Left ventricle myocardium inferior (tissue), 1 donor: ENCODE results near the gene NKD1. TPM values are rescaled to one million over a fixed set of nuclear protein-coding genes. Genes with fewer than 3 reads are reported as not detected.

Experiments
- DNase-seq: peaks from one replicate; pipeline ENCODE4 v3.0.0-alpha.2; 2020
- H3K27ac ChIP-seq: fragments of 200-600 bp; replicated peaks from 2 replicates; pipeline ENCODE4 v1.8.0; 2021
- H3K27me3 ChIP-seq: fragments of 200-600 bp; 2 replicates; pipeline ENCODE4 v1.8.0; 2021; ENCODE audit warnings: low read depth
- H3K36me3 ChIP-seq: fragments of 200-600 bp; 2 replicates; pipeline ENCODE4 v1.8.0; 2021
- H3K4me1 ChIP-seq: fragments of 200-600 bp; 2 replicates; pipeline ENCODE4 v1.8.0; 2021
- H3K4me3 ChIP-seq: fragments of 200-600 bp; 2 replicates; pipeline ENCODE4 v1.8.0; 2021; ENCODE audit warnings: mild to moderate bottlenecking, moderate library complexity
- H3K9me3 ChIP-seq: fragments of 200-600 bp; replicated peaks from 2 replicates; pipeline ENCODE4 v1.8.0; 2021
- intact Hi-C: fragments of 100-400 bp; cut with micrococcal nuclease; formaldehyde crosslinking; loops from one replicate; pipeline ENCODE4 v1.11.0; 2022
- total RNA-seq: library from RNA; stranded (reverse); fragmentation: NEBNext Ultra II Directional; extraction: Animal tissue kit (Norgen Biotek cat#: 25700); gene quantifications from one replicate; pipeline ENCODE4 v1.2.1, GENCODE V29; 2021
- TF ChIP-seq, protein P1 (sequence below): fragments of 200-600 bp; IDR thresholded peaks from 2 replicates; pipeline ENCODE4 v1.8.0; 2021; ENCODE audit warnings: antibody characterized with exemption, mild to moderate bottlenecking, borderline replicate concordance
- donor health status: DM: no; HTN: yes; CAD: no; lungs with severe emphysema.

Gene NKD1
- total RNA-seq, 1 donor from 2014 or later = 1.5 TPM

DNA sequence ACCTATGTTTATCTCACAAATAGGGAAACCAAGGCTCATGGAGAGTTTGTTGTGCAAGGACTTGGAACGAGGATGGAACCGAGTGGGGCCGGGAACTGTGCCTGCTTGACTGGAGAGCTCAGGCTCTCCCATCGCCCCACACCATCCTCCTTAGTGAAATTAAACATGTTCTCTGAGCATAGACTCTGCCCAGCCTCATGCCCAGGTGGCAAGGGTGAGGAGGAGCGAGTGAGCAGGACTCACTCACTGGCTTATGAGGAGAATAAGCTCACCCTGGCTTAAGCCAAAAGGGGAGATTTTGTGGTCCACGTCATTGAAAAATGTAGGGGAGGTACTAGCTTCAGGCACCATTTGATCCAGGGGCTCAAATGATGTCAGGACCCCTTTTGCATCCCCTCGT, 44.8 kb downstream of the NKD1 start:
- H3K4me3 ChIP-seq = no peak overlapping the region
- no peaks in the 10 kb centered on the region for H3K36me3 ChIP-seq
- no peaks in the 10 kb centered on the region for H3K9me3 ChIP-seq
- TF ChIP-seq, protein P1, sequence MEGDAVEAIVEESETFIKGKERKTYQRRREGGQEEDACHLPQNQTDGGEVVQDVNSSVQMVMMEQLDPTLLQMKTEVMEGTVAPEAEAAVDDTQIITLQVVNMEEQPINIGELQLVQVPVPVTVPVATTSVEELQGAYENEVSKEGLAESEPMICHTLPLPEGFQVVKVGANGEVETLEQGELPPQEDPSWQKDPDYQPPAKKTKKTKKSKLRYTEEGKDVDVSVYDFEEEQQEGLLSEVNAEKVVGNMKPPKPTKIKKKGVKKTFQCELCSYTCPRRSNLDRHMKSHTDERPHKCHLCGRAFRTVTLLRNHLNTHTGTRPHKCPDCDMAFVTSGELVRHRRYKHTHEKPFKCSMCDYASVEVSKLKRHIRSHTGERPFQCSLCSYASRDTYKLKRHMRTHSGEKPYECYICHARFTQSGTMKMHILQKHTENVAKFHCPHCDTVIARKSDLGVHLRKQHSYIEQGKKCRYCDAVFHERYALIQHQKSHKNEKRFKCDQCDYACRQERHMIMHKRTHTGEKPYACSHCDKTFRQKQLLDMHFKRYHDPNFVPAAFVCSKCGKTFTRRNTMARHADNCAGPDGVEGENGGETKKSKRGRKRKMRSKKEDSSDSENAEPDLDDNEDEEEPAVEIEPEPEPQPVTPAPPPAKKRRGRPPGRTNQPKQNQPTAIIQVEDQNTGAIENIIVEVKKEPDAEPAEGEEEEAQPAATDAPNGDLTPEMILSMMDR = no peak
- H3K27ac ChIP-seq = no peak overlapping the region
- H3K4me1 ChIP-seq = peaks cover 20% of the 10 kb centered on the region
- no peaks in the 10 kb centered on the region for H3K27me3 ChIP-seq
- DNase-seq = no peak
- intact Hi-C loops = no loop called here

DNA sequence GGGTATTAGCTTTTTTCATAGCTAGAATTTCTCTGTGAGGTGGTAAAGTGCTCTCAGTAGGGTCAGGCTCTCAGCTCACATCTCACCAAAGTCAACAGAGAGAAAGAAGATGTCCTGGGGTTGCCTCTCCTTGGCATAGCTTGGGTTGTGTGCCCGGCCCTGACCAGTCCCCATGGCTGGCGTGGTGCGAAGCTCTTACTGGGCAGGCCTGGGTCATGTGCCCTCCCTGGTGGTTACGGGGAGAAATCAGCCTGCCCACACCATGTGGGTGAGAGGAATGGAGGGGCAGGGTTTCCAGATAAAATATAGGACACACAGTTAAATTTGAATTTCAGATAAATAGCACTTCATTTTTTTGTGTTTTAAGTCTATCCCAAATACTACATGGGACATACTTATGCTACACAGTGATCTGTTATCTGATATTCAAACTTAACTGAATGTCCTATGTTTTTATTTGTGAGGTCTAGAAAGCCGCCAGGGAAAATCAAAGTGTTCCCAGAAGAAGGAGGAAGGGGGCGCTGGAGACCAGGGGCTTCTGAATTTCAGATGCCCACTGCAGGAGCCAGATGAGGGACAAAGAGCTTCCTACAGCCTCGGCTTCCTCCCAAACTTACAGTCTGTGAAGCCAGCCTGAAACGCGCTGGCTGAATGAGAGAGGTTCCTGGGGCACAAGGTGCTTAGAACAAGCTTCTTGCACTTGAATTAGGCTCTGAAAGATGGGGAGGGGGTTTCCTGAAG, 45.4 kb downstream of the NKD1 start:
- DNase-seq = no peak

DNA sequence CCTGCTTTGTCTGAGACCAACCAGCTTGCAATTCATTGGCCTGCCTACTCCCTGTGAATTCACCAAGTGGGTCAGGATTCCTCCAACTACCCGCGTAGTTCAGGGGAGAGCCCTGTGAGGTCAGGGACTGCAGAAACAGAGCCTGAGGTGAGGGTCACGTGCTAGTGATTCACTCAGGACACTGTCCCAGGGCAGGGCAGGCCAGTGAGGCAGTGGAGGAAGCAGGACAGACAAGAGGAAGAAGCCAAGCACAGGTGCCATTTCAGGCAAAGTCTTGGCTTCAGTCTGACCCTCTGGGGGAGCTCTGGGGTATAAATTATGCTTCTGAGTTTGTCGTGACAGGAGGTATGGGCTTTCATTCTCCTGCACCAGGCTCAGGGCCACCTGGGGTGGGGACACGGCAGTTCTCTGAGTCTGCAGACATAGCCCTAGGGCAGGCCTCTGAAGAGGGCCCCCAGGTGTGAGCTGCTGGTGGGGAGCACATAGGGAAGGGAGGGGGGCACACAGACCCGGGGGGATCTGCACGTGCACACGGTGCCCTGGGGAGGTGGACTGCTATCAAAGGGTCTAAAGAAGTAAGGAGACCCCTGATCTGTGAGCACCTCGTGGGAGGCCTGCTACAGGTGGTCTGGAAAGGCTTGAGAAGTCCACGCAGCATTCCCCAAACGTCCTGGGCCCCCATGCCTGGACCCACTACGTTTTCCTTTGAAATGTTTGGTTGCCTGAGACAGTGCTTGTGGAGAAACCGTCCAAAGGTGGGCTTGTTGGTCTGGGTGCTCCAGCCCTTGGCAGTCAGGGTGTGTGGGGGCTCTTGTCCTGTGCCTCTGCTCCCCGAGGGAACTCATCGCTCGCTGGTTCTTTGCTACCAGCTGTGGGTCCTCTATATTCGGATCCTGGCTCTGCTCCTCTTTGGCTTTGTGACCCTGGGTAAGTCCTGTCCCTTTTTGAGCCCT, 46.4 kb downstream of the NKD1 start:
- DNase-seq = no peak
- H3K27ac ChIP-seq = no peak overlapping the region
- H3K4me1 ChIP-seq = peaks cover 29% of the 10 kb centered on the region
- TF ChIP-seq, protein P1 = no peak
- H3K9me3 ChIP-seq = no peaks in the 10 kb centered on the region
- H3K27me3 ChIP-seq = no peaks in the 10 kb centered on the region
- H3K36me3 ChIP-seq = no peaks in the 10 kb centered on the region
- intact Hi-C loops = no loop called here
- no peak overlapping the region for H3K4me3 ChIP-seq

More for the DNA sequence above, 45.4 kb downstream of the NKD1 start:
- intact Hi-C loops = no loop called here
- Histone ChIP-seq H3K36me3 (no peaks in the 10 kb centered on the region), H3K4me1 (peaks cover 24% of the 10 kb centered on the region), H3K27me3 (no peaks in the 10 kb centered on the region), H3K9me3 (no peaks in the 10 kb centered on the region), H3K27ac (no peak overlapping the region), H3K4me3 (no peak overlapping the region)
- TF ChIP-seq, protein P1 = peak; percentile 49

DNA sequence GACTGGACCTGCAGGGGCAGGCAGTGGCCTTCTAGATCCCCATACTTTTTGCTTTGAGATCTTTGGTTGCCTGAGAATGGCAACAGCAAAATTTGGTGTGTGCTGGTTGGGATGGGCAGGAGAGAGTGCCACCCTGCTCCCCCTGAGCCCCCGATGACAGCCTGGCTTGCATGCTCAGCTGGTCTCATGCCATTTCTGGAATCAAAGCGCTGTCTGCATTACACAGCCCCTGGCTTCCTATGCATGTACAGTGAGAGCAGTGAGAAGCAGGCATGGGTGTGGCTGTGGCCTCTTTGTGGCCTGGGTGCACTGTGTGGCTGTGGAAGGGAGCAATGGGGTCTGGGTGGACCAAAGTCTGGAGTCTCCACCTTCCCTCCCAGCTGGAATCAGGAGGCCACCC, 47.7 kb downstream of the NKD1 start:
- intact Hi-C loops = no loop called here
- no peak overlapping the region for H3K27ac ChIP-seq
- no peaks in the 10 kb centered on the region for H3K36me3 ChIP-seq
- H3K4me3 ChIP-seq = no peak overlapping the region
- DNase-seq = no peak
- peaks cover 35% of the 10 kb centered on the region for H3K4me1 ChIP-seq
- no peaks in the 10 kb centered on the region for H3K9me3 ChIP-seq
- TF ChIP-seq, protein P1 = no peak
- H3K27me3 ChIP-seq = no peaks in the 10 kb centered on the region

DNA sequence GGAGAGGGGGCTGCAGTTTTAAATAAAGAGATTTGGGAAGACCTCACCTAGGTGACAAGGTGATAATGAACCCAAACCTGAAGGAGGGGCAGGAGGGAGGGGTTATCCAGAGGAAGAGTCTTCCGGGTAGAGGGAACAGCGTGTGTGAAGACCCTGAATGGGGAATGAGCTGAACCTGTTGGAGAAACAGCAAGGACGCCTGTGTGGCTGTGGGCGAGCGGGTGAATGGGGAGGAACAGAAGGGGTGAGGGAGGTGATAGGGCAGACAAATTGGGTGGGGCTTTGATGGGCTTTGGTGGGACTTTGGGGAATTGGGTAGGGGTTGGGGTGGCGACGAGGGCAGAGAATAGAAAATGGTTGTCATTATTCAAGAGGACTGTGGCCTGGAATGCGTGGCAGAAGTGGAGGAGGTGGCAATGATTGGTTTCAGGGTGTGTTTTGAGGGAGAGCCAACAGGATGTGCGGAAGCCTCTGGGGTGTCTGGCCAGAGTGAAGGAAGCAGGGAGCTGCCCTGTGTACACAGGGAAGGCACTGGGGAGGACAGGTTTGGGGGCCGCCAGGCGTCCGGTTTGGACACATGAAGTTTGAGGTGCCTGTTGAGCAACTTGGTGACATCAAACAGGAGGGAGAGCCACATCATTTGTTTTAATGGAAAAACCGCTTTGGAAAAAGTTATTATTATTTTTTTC, 48.7 kb downstream of the NKD1 start:
- H3K36me3 ChIP-seq = no peaks in the 10 kb centered on the region
- TF ChIP-seq, protein P1 = no peak
- no peak overlapping the region for H3K4me3 ChIP-seq
- intact Hi-C loops = no loop called here
- no peaks in the 10 kb centered on the region for H3K9me3 ChIP-seq
- H3K4me1 ChIP-seq = peaks cover 29% of the 10 kb centered on the region
- H3K27ac ChIP-seq = no peak overlapping the region
- H3K27me3 ChIP-seq = no peaks in the 10 kb centered on the region
- DNase-seq = no peak
